A673 (cell line): ENCODE results near the gene BMPR1B. TPM values are rescaled to one million over a fixed set of nuclear protein-coding genes. Genes with fewer than 3 reads are reported as not detected.
"Not testable (repeated sequence)": the region's sequence is repeated elsewhere in the genome, so short reads cannot be mapped to it uniquely, and the experiment has no call there.

Source experiments
- BruUV-seq: library from RNA; stranded (reverse); fragments of 400-500 nt; replicated peaks from 2 replicates; lab custom pipeline; 2021; lab: Mats Ljungman, UMichigan
- CTCF ChIA-PET: fragments of 300-600 bp; sonication (Branson Sonifier 250); formaldehyde crosslinking; loops from one replicate; lab custom pipeline; 2022; ENCODE audit warnings: antibody characterized with exemption; lab: Charles Lee
- POLR2A ChIA-PET: fragments of 300-600 bp; sonication (Branson Sonifier 250); formaldehyde crosslinking; loops from one replicate; lab custom pipeline; 2022; ENCODE audit warnings: antibody characterized with exemption; ENCODE audit not compliant: low non-redundant PET; lab: Charles Lee
- DNase-seq: peaks from one replicate; pipeline ENCODE4 v3.0.0-alpha.2; 2015; ENCODE audit warnings: low spot score
- H3K27ac ChIP-seq: fragments of 200-600 bp; sonication (generic); 2 replicates; pipeline ENCODE4 v1.5.1; 2016; ENCODE audit warnings: mixed run types, low read depth, mild to moderate bottlenecking, mixed read lengths, antibody characterized with exemption, low read length; ENCODE audit not compliant: poor library complexity, severe bottlenecking
- H3K27me3 ChIP-seq: fragments of 200-600 bp; sonication (generic); replicated peaks from 2 replicates; pipeline ENCODE4 v1.6.1; 2017; ENCODE audit warnings: mixed run types, low read depth, mild to moderate bottlenecking, mixed read lengths, antibody characterized with exemption, low read length; ENCODE audit not compliant: insufficient read depth, poor library complexity
- H3K36me3 ChIP-seq: fragments of 200-600 bp; sonication (generic); 2 replicates; pipeline ENCODE4 v1.6.1; 2016; ENCODE audit warnings: mixed run types, mild to moderate bottlenecking, mixed read lengths, antibody characterized with exemption, low read length; ENCODE audit not compliant: insufficient read depth, poor library complexity, severe bottlenecking
- H3K4me1 ChIP-seq: fragments of 200-600 bp; sonication (generic); 2 replicates; pipeline ENCODE4 v1.6.1; 2017; ENCODE audit warnings: mixed run types, mild to moderate bottlenecking, mixed read lengths, antibody characterized with exemption, low read length; ENCODE audit not compliant: insufficient read depth, poor library complexity, severe bottlenecking
- H3K4me3 ChIP-seq: fragments of 200-600 bp; sonication (generic); 2 replicates; pipeline ENCODE4 v1.5.1; 2016; ENCODE audit warnings: low read depth, mixed run types, mild to moderate bottlenecking, mixed read lengths, low read length; ENCODE audit not compliant: poor library complexity, severe bottlenecking
- H3K9me3 ChIP-seq: fragments of 200-600 bp; sonication (generic); 2 replicates; pipeline ENCODE4 v1.6.1; 2016; ENCODE audit warnings: mixed run types, low read depth, mild to moderate bottlenecking, mixed read lengths, antibody characterized with exemption, low read length; ENCODE audit not compliant: poor library complexity, severe bottlenecking
- EZH2 ChIP-seq: fragments of 200-600 bp; sonication (generic); IDR thresholded peaks from 2 replicates; pipeline ENCODE4 v1.6.1; 2017; ENCODE audit warnings: borderline replicate concordance, low read depth, mild to moderate bottlenecking, mixed read lengths, antibody characterized with exemption, low read length; ENCODE audit not compliant: poor library complexity, severe bottlenecking
- intact Hi-C: fragments of 100-400 bp; cut with micrococcal nuclease; formaldehyde crosslinking; loops from one replicate; pipeline ENCODE4 v1.10.0; 2022; ENCODE audit not compliant: unreplicated experiment
- total RNA-seq: library from RNA; stranded (reverse); gene quantifications from 2 replicates; pipeline ENCODE4 v1.2.3, GENCODE V29; 2021
- TF ChIP-seq, protein P1 (sequence below): fragments of 300-800, 200-600 bp; sonication (generic); conservative IDR thresholded peaks from 2 replicates; pipeline ENCODE4 v1.5.1; 2017; ENCODE audit warnings: low read depth, mild to moderate bottlenecking, antibody characterized with exemption, low read length, moderate library complexity, mixed read lengths

The BMPR1B gene
- total RNA-seq, 1 experiment from 2014 or later, result 2.2 TPM

DNA sequence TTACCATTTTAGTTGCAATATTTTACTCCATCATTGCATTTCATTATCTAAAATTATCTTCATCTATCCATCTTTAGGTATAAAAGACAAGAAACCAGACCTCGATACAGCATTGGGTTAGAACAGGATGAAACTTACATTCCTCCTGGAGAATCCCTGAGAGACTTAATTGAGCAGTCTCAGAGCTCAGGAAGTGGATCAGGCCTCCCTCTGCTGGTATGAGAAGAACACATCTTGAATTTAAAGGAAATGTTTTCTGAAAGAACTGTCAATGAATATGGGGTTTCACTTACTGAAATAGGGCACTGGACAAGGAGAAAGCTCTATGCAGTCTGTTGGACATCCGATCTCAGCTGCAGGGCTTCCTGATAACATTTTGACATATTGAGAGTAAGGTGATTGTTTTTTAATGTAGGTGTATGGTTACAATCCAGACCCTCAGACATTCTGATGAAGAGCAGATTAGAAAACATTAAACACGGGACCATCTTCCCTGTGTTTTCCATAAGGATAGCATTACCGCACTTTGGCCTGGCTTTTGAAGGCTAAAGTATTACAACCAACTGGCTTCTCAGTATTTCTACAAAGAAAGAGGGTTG lies 367.2 kb downstream of the BMPR1B start:
- DNase-seq, result peak; percentile 65
- Histone ChIP-seq H3K36me3 (no peaks in the 10 kb centered on the region), H3K27ac (no peak overlapping the region), H3K4me1 (peaks cover 8% of the 10 kb centered on the region), H3K9me3 (no peaks in the 10 kb centered on the region), H3K27me3 (no peaks in the 10 kb centered on the region), H3K4me3 (no peak overlapping the region)
- intact Hi-C loops, result loop anchor here (5.0 to 10.0 kb wide), 3 partner anchors 370 to 820 kb away; partner anchors contain the start of gene BMPR1B
- ChIA-PET CTCF (interaction anchor here (1.0 kb wide), 1 partner anchor 718 kb away, joined by 4 read pairs; no protein-coding TSS in a partner anchor), POLR2A (no interaction called here)
- TF ChIP-seq, protein P1, sequence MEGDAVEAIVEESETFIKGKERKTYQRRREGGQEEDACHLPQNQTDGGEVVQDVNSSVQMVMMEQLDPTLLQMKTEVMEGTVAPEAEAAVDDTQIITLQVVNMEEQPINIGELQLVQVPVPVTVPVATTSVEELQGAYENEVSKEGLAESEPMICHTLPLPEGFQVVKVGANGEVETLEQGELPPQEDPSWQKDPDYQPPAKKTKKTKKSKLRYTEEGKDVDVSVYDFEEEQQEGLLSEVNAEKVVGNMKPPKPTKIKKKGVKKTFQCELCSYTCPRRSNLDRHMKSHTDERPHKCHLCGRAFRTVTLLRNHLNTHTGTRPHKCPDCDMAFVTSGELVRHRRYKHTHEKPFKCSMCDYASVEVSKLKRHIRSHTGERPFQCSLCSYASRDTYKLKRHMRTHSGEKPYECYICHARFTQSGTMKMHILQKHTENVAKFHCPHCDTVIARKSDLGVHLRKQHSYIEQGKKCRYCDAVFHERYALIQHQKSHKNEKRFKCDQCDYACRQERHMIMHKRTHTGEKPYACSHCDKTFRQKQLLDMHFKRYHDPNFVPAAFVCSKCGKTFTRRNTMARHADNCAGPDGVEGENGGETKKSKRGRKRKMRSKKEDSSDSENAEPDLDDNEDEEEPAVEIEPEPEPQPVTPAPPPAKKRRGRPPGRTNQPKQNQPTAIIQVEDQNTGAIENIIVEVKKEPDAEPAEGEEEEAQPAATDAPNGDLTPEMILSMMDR, result peak; percentile 57
- no peak for TF ChIP-seq EZH2
- BruUV-seq, result no TSS peak

DNA sequence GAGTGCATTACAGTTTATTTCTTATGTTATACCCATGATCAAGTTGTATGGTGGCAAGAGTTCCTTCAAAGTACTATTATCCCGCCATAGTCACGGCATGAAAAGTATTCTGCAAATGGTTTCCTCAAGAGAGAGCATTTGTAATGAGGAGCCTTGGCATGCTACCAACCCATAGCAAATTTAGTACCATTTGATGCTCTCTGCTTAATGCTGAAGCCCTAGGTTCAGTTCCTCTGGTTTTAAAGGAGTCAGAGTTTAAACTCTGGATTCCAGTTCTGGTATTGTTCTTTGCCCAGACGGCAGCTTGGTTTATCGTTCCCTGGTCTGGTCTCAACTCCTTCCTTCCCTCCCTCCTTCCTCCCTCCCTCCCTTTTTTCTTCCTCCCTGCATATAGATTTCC lies 371.3 kb downstream of the BMPR1B start:
- peak; percentile 35 for DNase-seq
- Histone ChIP-seq H3K36me3 (no peaks in the 10 kb centered on the region), H3K4me1 (peaks cover 13% of the 10 kb centered on the region), H3K27me3 (no peaks in the 10 kb centered on the region), H3K4me3 (no peak overlapping the region), H3K27ac (no peak overlapping the region), H3K9me3 (no peaks in the 10 kb centered on the region)
- BruUV-seq, result no TSS peak
- POLR2A ChIA-PET, result no interaction called here
- intact Hi-C loops, result loop anchor here (5.0 to 10.0 kb wide), 3 partner anchors 374 to 824 kb away; partner anchors contain the start of gene BMPR1B
- CTCF ChIA-PET, result no interaction called here
- TF ChIP-seq, protein P1, result no peak
- no peak for TF ChIP-seq EZH2

DNA sequence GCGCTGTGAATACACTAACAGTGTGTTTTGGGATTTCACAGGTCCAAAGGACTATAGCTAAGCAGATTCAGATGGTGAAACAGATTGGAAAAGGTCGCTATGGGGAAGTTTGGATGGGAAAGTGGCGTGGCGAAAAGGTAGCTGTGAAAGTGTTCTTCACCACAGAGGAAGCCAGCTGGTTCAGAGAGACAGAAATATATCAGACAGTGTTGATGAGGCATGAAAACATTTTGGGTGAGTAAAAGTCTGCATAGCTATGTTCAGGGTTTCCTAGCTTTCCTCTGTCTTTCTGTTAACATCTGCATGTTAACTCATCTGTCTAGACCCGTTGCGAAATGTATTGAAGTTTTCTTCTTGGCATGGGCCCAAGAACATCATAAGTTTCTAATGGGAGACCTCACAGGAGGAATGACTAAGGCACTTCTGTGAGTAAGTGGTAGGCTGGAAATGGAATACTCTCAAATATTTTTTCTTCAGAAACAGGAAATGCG lies 372.1 kb downstream of the BMPR1B start:
- Histone ChIP-seq H3K27ac (peak overlapping the region; percentile 67), H3K27me3 (no peaks in the 10 kb centered on the region), H3K9me3 (no peaks in the 10 kb centered on the region), H3K4me3 (peak overlapping the region; percentile 17), H3K4me1 (peaks cover 13% of the 10 kb centered on the region), H3K36me3 (no peaks in the 10 kb centered on the region)
- TF ChIP-seq, protein P1, result no peak
- TF ChIP-seq EZH2, result no peak
- ChIA-PET CTCF (no interaction called here), POLR2A (no interaction called here)
- BruUV-seq, result no TSS peak
- peak; percentile 92 for DNase-seq
- intact Hi-C loops, result loop anchor here (5.0 to 10.0 kb wide), 3 partner anchors 375 to 825 kb away; partner anchors contain the start of gene BMPR1B

DNA sequence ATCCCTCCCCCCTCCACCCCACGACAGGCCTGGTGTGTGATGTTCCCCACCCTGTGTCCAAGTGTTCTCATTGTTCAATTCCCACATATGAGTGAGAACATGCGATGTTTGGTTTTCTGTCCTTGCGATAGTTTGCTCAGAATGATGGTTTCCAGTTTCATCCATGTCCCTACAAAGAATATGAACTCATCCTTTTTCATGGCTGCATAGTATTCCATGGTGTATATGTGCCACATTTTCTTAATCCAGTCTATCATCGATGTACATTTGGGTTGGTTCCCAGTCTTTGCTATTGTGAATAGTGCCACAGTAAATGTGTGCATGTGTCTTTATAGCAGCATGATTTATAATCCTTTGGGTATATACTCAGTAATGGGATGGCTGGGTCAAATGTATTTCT lies 376.3 kb downstream of the BMPR1B start:
- H3K9me3 ChIP-seq, H3K36me3 ChIP-seq, intact Hi-C loops, H3K27me3 ChIP-seq, DNase-seq, CTCF ChIA-PET, H3K27ac ChIP-seq, POLR2A ChIA-PET, BruUV-seq, H3K4me3 ChIP-seq: not testable (repeated sequence)
- H3K4me1 ChIP-seq, result peaks cover 13% of the 10 kb centered on the region

DNA sequence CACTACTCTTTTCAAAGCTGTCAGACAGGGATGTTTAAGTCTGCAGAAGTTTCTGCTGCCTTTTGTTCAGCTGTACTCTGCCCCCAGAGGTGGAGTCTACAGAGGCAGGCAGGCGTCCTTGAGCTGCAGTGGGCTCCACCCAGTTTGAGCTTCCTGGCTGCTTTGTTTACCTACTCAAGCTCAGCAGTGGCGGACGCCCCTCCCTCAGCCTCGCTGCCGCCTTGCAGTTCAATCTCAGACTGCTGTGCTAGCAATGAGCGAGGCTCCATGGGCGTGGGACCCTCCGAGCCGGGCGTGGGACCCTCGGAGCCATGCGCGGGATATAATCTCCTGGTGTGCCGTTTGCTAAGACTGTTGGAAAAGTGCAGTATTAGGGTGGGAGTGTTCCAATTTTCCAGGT lies 381.7 kb downstream of the BMPR1B start:
- CTCF ChIA-PET, H3K4me3 ChIP-seq, H3K36me3 ChIP-seq, DNase-seq, H3K4me1 ChIP-seq, H3K9me3 ChIP-seq, BruUV-seq, intact Hi-C loops, H3K27ac ChIP-seq, POLR2A ChIA-PET, H3K27me3 ChIP-seq: not testable (repeated sequence)
